Measurements from ENCODE around the gene ENTPD6.

DNA sequence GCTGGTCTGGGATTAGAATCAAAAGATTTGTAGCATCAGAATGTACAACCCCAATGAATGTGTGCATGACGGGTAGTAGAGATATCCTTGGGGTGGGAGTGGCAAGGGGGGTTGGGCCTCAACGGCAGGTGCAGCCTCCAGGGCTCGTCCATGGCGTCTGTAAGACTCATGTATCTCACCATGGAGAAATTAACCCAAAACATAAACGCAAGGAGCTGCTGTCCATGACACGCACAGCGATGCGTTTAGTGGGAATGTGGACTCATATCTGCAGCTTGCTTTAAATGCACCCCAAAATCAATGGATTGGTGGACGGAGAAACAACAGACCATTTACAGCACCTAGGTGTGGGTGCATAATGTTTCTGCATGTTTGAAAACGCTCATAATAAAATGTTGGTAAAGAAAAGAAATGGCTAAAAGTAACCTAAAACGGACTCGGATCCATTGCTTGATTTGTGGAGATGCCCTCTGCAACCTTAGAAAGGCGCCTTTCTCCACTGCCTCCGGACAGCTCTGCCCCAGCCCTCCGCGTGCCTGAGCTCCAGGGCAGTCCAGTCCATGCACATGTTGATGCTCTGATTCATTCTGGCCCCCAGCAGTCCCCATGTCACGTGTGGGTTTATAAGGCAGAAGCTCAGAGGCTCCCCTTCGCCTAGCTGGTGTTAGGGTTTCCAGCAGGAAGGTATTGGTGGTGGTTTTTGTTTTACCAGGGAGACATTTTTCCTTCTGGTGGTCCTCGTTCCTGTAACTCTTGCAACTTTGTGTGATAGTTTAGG is 76.9 kb downstream of the ENTPD6 start:
- TF ChIP-seq, protein P1, sequence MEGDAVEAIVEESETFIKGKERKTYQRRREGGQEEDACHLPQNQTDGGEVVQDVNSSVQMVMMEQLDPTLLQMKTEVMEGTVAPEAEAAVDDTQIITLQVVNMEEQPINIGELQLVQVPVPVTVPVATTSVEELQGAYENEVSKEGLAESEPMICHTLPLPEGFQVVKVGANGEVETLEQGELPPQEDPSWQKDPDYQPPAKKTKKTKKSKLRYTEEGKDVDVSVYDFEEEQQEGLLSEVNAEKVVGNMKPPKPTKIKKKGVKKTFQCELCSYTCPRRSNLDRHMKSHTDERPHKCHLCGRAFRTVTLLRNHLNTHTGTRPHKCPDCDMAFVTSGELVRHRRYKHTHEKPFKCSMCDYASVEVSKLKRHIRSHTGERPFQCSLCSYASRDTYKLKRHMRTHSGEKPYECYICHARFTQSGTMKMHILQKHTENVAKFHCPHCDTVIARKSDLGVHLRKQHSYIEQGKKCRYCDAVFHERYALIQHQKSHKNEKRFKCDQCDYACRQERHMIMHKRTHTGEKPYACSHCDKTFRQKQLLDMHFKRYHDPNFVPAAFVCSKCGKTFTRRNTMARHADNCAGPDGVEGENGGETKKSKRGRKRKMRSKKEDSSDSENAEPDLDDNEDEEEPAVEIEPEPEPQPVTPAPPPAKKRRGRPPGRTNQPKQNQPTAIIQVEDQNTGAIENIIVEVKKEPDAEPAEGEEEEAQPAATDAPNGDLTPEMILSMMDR (IDR thresholded peaks at IDR 0.05): no peak
- TF ChIP-seq POLR2A (IDR thresholded peaks at IDR 0.05): no peak
- TF ChIP-seq POLR2AphosphoS5 (IDR thresholded peaks at IDR 0.05): no peak

All from breast epithelium (tissue), 3 donors.